SK-N-SH (cell line): ENCODE measurements around the gene LHPP. TPM values are rescaled to one million over a fixed set of nuclear protein-coding genes. Genes with fewer than 3 reads are reported as not detected.

Experiments used
- CTCF ChIA-PET: fragments of 300-600, 350-600 bp; formaldehyde crosslinking; extraction: SDS; loops from one replicate; lab custom pipeline; 2021; lab: Yijun Ruan, JAX
- POLR2A ChIA-PET: fragments of 350-600 bp; sonication (Branson Sonifier 250); formaldehyde crosslinking; extraction: SDS; loops from one replicate; lab custom pipeline; 2020; ENCODE audit warnings: antibody characterized with exemption, inconsistent platforms; lab: Yijun Ruan, JAX
- DNase-seq: peaks from one replicate; pipeline ENCODE4 v3.0.0; 2012
- H2AFZ ChIP-seq: fragments of 200-600 bp; sonication (generic); 2 replicates; pipeline ENCODE4 v1.8.1; 2016; ENCODE audit warnings: antibody characterized with exemption, mild to moderate bottlenecking, low read depth
- H3F3A ChIP-seq: fragments of 200-600 bp; sonication (generic); replicated peaks from 2 replicates; pipeline ENCODE3; 2016; ENCODE audit warnings: antibody characterized with exemption, mild to moderate bottlenecking; ENCODE audit not compliant: insufficient read depth
- H3K27ac ChIP-seq, 2 experiments: fragments of 200-500 bp in 1 of 2; fragments of 200-600 bp in 1 of 2; sonication (Bioruptor generic) in 1 of 2; sonication (generic), shearing (Covaris generic) in 1 of 2; 2 replicates each; pipeline versions ENCODE4 v1.5.1 to v1.6.1; 2014 to 2016; ENCODE audit warnings: low read depth in 2 of 2, inconsistent platforms in 1 of 2, low read length in 1 of 2, mild to moderate bottlenecking in 1 of 2, mixed read lengths in 1 of 2
- H3K27me3 ChIP-seq: fragments of 200-600 bp; sonication (generic), shearing (Covaris generic); 2 replicates; pipeline ENCODE4 v1.6.1; 2016; ENCODE audit warnings: mixed run types; ENCODE audit not compliant: insufficient read depth
- H3K36me3 ChIP-seq, 2 experiments: fragments of 200-500 bp in 1 of 2; fragments of 200-600 bp in 1 of 2; sonication (Bioruptor generic) in 1 of 2; sonication (generic) in 1 of 2; replicated peaks in 1 of 2; 2 replicates each; pipeline versions ENCODE3 to v1.5.1; 2014 to 2016; ENCODE audit warnings: low read length in 1 of 2, mild to moderate bottlenecking in 1 of 2; ENCODE audit not compliant: insufficient read depth in 2 of 2, control insufficient read depth in 1 of 2
- H3K4me1 ChIP-seq, 2 experiments: fragments of 200-500 bp in 1 of 2; fragments of 200-600 bp in 1 of 2; sonication (Bioruptor generic) in 1 of 2; sonication (generic), shearing (Covaris generic) in 1 of 2; 2 replicates each; pipeline versions ENCODE4 v1.5.1 to v1.6.1; 2014 to 2016; ENCODE audit warnings: low read depth in 1 of 2, low read length in 1 of 2, mixed run types in 1 of 2; ENCODE audit not compliant: insufficient read depth in 2 of 2, control insufficient read depth in 1 of 2
- H3K4me2 ChIP-seq: fragments of 200-600 bp; sonication (generic), shearing (Covaris generic); 2 replicates; pipeline ENCODE4 v1.6.1; 2017; ENCODE audit warnings: mixed run types
- H3K4me3 ChIP-seq, 2 experiments: fragments of 200-500 bp in 1 of 2; fragments of 200-600 bp in 1 of 2; sonication (Bioruptor generic) in 1 of 2; sonication (generic), shearing (Covaris generic) in 1 of 2; 2 replicates each; pipeline versions ENCODE4 v1.5.1 to v1.8.1; 2014 to 2016; ENCODE audit warnings: low read depth in 2 of 2, inconsistent platforms in 1 of 2, low read length in 1 of 2, mild to moderate bottlenecking in 1 of 2, mixed read lengths in 1 of 2, moderate library complexity in 1 of 2
- H3K79me2 ChIP-seq: fragments of 200-600 bp; sonication (generic); 2 replicates; pipeline ENCODE4 v1.8.1; 2017; ENCODE audit warnings: mild to moderate bottlenecking; ENCODE audit not compliant: insufficient read depth
- H3K9ac ChIP-seq: fragments of 200-600 bp; sonication (generic); 2 replicates; pipeline ENCODE4 v1.6.1; 2017; ENCODE audit warnings: mixed run types
- H3K9me2 ChIP-seq: fragments of 200-600 bp; sonication (generic); 2 replicates; pipeline ENCODE4 v1.6.1; 2017; ENCODE audit warnings: mixed run types
- H3K9me3 ChIP-seq: fragments of 200-600 bp; sonication (generic); 2 replicates; pipeline ENCODE4 v1.6.1; 2017; ENCODE audit warnings: mixed run types, mild to moderate bottlenecking, moderate library complexity
- H4K20me1 ChIP-seq: fragments of 200-600 bp; sonication (generic); 2 replicates; pipeline ENCODE4 v1.6.1; 2017; ENCODE audit warnings: mild to moderate bottlenecking, mixed run types; ENCODE audit not compliant: insufficient read depth
- CHD2 ChIP-seq: fragments of 150-350 bp; IDR thresholded peaks from 2 replicates; pipeline ENCODE4 v1.6.1; 2018; ENCODE audit warnings: low read length; ENCODE audit not compliant: partially characterized antibody
- ELF1 ChIP-seq: IDR thresholded peaks from 2 replicates; pipeline ENCODE4 v1.4.0; 2012
- FOSL2 ChIP-seq: IDR thresholded peaks from 2 replicates; pipeline ENCODE4 v1.4.0; 2012; ENCODE audit warnings: low read depth, mild to moderate bottlenecking, moderate library complexity, borderline replicate concordance
- FOXJ3 ChIP-seq: sonication (generic); formaldehyde crosslinking; IDR thresholded peaks from 2 replicates; pipeline ENCODE4 v1.5.1; 2020; ENCODE audit warnings: mild to moderate bottlenecking, missing genetic modification reagents
- GABPA ChIP-seq: IDR thresholded peaks from 2 replicates; pipeline ENCODE4 v1.4.0; 2012; ENCODE audit warnings: low read depth, mild to moderate bottlenecking
- GATA2 ChIP-seq: sonication (generic); formaldehyde crosslinking; IDR thresholded peaks from 2 replicates; pipeline ENCODE4 v1.5.0; 2020; ENCODE audit warnings: mild to moderate bottlenecking, missing genetic modification reagents
- JUND ChIP-seq: IDR thresholded peaks from 2 replicates; pipeline ENCODE4 v1.4.0; 2012
- POLR2AphosphoS5 ChIP-seq: IDR thresholded peaks from 2 replicates; pipeline ENCODE4 v1.6.1; 2012; ENCODE audit warnings: low read depth, low read length
- RCOR1 ChIP-seq: fragments of 150-350 bp; IDR thresholded peaks from 2 replicates; pipeline ENCODE4 v1.6.1; 2017; ENCODE audit warnings: antibody characterized with exemption, low read length
- TAF1 ChIP-seq: IDR thresholded peaks from 2 replicates; pipeline ENCODE4 v1.6.1; 2012; ENCODE audit warnings: low read depth, mild to moderate bottlenecking, low read length, moderate library complexity, borderline replicate concordance
- TEAD4 ChIP-seq: IDR thresholded peaks from 2 replicates; pipeline ENCODE4 v1.4.0; 2012; ENCODE audit warnings: mild to moderate bottlenecking, borderline replicate concordance; ENCODE audit not compliant: insufficient read depth
- YY1 ChIP-seq: IDR thresholded peaks from 2 replicates; pipeline ENCODE4 v1.4.0; 2012; ENCODE audit warnings: low read depth, mild to moderate bottlenecking
- WGBS: methylation state at CpG from one replicate; pipeline ENCODE4 v1.1.6; 2017; ENCODE audit warnings: low lambda C conversion rate; 5-methylcytosine and 5-hydroxymethylcytosine counted together
- polyA plus RNA-seq, 3 experiments: library from polyadenylated mRNA; depleted of rRNA; stranded (reverse); fragments of >200 nt; gene quantifications; 2 replicates each; pipeline ENCODE4 v1.2.3, GENCODE V29; 2012
- TF ChIP-seq, protein P1 (sequence below): fragments of 150-350 bp; IDR thresholded peaks from 2 replicates; pipeline ENCODE4 v1.6.1; 2017; ENCODE audit warnings: antibody characterized with exemption, low read length, low read depth, borderline replicate concordance
- TF ChIP-seq, protein P2 (sequence below): fragments of 150-350 bp; IDR thresholded peaks from 2 replicates; pipeline ENCODE4 v1.6.1; 2016; ENCODE audit warnings: mild to moderate bottlenecking, low read depth, low read length
- TF ChIP-seq, protein P3 (sequence below): fragments of 200-600 bp; sonication (generic); IDR thresholded peaks from 2 replicates; pipeline ENCODE4 v1.6.1; 2017; ENCODE audit warnings: antibody characterized with exemption, mild to moderate bottlenecking, moderate library complexity
- TF ChIP-seq, protein P4 (sequence below): IDR thresholded peaks from 2 replicates; pipeline ENCODE4 v1.4.0; 2012; ENCODE audit warnings: low read depth, borderline replicate concordance
- TF ChIP-seq, protein P5 (sequence below): IDR thresholded peaks from 2 replicates; pipeline ENCODE4 v1.4.0; 2012; ENCODE audit warnings: low read depth

The LHPP gene
- polyA plus RNA-seq, 1 of the 3 experiments (the other 2 are of a cell fraction), result 29.8 TPM

DNA sequence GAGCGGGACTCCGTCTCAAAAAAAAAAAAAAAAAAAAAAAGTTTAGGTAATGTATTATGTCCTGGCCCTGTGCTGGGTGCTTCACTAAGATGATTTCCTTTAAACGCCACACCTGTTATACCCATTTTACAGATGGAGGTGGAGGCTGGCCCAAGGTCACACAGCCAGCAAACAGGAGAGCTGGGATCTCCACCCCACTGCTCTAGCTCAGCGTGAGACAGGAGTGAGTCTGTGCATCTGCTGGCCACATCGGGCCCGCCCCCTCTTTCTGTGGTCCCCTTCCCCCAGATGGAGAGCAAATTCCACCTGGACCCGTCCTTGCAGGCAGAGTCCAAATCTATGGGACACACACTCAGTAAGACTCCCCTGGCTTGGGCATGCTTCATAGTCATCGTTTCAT is 51.0 kb downstream of the LHPP start:
- CTCF ChIA-PET, result no interaction called here
- POLR2A ChIA-PET, result interaction anchor here (0.6 kb wide), 1 partner anchor 22 kb away, joined by 3 read pairs; no protein-coding TSS in a partner anchor

DNA sequence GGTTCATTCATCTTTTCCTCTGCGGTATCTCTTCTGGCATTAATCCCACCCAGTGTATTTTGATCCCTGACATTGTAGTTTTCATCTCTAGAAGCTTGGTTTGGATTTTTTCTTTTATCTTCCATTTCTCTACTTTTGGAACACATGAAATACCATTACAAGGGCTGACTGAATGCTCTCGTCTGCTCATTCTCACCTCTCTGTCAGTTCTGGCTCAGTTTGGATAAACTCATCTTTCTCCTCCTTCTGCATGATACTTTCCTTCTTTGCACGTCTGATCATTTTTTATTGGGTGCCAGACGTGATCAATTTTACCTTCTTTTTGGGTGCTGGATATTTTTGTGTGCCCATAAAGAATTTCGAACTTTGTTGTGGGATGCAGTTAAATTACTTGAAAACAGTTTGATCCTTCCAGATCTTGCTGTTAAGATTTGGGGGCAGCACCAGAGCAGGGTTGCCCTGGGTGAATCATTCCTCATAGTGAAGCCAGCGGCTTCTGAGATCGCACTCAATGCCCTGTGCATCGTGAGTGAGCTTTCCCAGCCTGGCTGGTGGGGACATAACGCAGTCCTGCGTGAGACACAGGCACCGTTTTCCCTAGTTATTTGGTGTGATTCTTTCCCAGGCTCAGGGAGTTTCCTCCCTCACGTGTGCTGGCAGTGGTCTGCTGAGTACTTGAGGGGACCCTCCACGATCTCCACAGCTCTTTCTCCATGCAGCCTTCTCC is 53.8 kb downstream of the LHPP start:
- Histone ChIP-seq H3K4me2 (no peak overlapping the region), H4K20me1 (no peaks in the 10 kb centered on the region), H3K79me2 (no peaks in the 10 kb centered on the region), H3K27ac (no peak overlapping the region), H3K9me3 (no peaks in the 10 kb centered on the region), H3K9me2 (no peaks in the 10 kb centered on the region), H3K4me1 (no peaks in the 10 kb centered on the region), H3K27me3 (no peaks in the 10 kb centered on the region), H2AFZ (no peak overlapping the region), H3K4me3 (no peak overlapping the region), H3F3A (no peaks in the 10 kb centered on the region), H3K9ac (no peak overlapping the region), H3K36me3 (no peaks in the 10 kb centered on the region)
- ChIA-PET CTCF (interaction anchor here (1.2 to 2.1 kb wide), 2 partner anchors 14 to 49 kb away, joined by 3 to 7 read pairs; no protein-coding TSS in a partner anchor), POLR2A (no interaction called here)
- 80% methylated on average over 13 of the region's 13 CpGs for WGBS
- DNase-seq, result no peak
- TF ChIP-seq POLR2AphosphoS5 (no peak), FOXJ3 (no peak), GATA2 (CRISPR knock-in tag) (no peak), JUND (no peak), FOSL2 (no peak), TEAD4 (no peak)
- TF ChIP-seq, protein P1, sequence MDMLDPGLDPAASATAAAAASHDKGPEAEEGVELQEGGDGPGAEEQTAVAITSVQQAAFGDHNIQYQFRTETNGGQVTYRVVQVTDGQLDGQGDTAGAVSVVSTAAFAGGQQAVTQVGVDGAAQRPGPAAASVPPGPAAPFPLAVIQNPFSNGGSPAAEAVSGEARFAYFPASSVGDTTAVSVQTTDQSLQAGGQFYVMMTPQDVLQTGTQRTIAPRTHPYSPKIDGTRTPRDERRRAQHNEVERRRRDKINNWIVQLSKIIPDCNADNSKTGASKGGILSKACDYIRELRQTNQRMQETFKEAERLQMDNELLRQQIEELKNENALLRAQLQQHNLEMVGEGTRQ, result no peak
- TF ChIP-seq, protein P2, sequence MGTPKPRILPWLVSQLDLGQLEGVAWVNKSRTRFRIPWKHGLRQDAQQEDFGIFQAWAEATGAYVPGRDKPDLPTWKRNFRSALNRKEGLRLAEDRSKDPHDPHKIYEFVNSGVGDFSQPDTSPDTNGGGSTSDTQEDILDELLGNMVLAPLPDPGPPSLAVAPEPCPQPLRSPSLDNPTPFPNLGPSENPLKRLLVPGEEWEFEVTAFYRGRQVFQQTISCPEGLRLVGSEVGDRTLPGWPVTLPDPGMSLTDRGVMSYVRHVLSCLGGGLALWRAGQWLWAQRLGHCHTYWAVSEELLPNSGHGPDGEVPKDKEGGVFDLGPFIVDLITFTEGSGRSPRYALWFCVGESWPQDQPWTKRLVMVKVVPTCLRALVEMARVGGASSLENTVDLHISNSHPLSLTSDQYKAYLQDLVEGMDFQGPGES, result no peak
- TF ChIP-seq, protein P3, sequence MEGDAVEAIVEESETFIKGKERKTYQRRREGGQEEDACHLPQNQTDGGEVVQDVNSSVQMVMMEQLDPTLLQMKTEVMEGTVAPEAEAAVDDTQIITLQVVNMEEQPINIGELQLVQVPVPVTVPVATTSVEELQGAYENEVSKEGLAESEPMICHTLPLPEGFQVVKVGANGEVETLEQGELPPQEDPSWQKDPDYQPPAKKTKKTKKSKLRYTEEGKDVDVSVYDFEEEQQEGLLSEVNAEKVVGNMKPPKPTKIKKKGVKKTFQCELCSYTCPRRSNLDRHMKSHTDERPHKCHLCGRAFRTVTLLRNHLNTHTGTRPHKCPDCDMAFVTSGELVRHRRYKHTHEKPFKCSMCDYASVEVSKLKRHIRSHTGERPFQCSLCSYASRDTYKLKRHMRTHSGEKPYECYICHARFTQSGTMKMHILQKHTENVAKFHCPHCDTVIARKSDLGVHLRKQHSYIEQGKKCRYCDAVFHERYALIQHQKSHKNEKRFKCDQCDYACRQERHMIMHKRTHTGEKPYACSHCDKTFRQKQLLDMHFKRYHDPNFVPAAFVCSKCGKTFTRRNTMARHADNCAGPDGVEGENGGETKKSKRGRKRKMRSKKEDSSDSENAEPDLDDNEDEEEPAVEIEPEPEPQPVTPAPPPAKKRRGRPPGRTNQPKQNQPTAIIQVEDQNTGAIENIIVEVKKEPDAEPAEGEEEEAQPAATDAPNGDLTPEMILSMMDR, result no peak

More for the DNA sequence above, 51.0 kb downstream of the LHPP start:
- no peak overlapping the region for H2AFZ ChIP-seq
- WGBS, result 91% methylated on average over 8 of the region's 8 CpGs
- DNase-seq, result no peak
- no peaks in the 10 kb centered on the region for H3K9me2 ChIP-seq
- H3K9me3 ChIP-seq, result no peaks in the 10 kb centered on the region
- no peak overlapping the region for H3K4me2 ChIP-seq
- no peaks in the 10 kb centered on the region for H3K36me3 ChIP-seq
- H3K27ac ChIP-seq, result no peak overlapping the region
- H3F3A ChIP-seq, result no peaks in the 10 kb centered on the region
- no peak for TF ChIP-seq ELF1
- no peak for TF ChIP-seq YY1
- TF ChIP-seq RCOR1, result no peak
- TF ChIP-seq TAF1, result no peak
- no peak for TF ChIP-seq POLR2AphosphoS5
- TF ChIP-seq GABPA, result no peak
- TF ChIP-seq, protein P1, result no peak
- TF ChIP-seq, protein P4, sequence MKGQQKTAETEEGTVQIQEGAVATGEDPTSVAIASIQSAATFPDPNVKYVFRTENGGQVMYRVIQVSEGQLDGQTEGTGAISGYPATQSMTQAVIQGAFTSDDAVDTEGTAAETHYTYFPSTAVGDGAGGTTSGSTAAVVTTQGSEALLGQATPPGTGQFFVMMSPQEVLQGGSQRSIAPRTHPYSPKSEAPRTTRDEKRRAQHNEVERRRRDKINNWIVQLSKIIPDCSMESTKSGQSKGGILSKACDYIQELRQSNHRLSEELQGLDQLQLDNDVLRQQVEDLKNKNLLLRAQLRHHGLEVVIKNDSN, result no peak
- no peak for TF ChIP-seq CHD2
- TF ChIP-seq, protein P5, sequence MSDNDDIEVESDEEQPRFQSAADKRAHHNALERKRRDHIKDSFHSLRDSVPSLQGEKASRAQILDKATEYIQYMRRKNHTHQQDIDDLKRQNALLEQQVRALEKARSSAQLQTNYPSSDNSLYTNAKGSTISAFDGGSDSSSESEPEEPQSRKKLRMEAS, result no peak
- H3K4me1 ChIP-seq, result no peaks in the 10 kb centered on the region
- H3K79me2 ChIP-seq, result no peaks in the 10 kb centered on the region
- no peaks in the 10 kb centered on the region for H3K27me3 ChIP-seq
- H4K20me1 ChIP-seq, result no peaks in the 10 kb centered on the region
- no peak overlapping the region for H3K4me3 ChIP-seq
- no peak overlapping the region for H3K9ac ChIP-seq
